Measurements from ENCODE around the gene ZFP91.

GRCh38 chr11:58577555-58578135, 1.2 kb upstream of the ZFP91 start:
- TF ChIP-seq CTCF (IDR thresholded peaks at IDR 0.05) (no peak), EZH2 (IDR thresholded peaks at IDR 0.05) (no peak)
